Common myeloid progenitor, CD34-positive (primary cell): ENCODE measurements around the gene PROX1.

ENCODE experiments used
- CTCF ChIA-PET: fragments of 350-600 bp; sonication (Branson Sonifier 250); formaldehyde crosslinking; loops from one replicate; lab custom pipeline; 2021; ENCODE audit warnings: antibody characterized with exemption; lab: Charles Lee
- POLR2A ChIA-PET: fragments of 350-600 bp; sonication (Branson Sonifier 250); formaldehyde crosslinking; loops from one replicate; lab custom pipeline; 2021; ENCODE audit warnings: antibody characterized with exemption; lab: Charles Lee
- DNase-seq, 3 donors: peaks; one replicate each; pipeline versions ENCODE4 v3.0.0 to v3.0.0-alpha.2; 2013
- H3K27ac ChIP-seq, 2 experiments: 1 replicate in 1 of 2; 2 replicates in 1 of 2; pipeline ENCODE4 v1.7.0; 2013; ENCODE audit warnings: inconsistent platforms in 2 of 2, low read length in 2 of 2, mild to moderate bottlenecking in 2 of 2, low read depth in 1 of 2, moderate library complexity in 1 of 2; ENCODE audit not compliant: severe bottlenecking in 2 of 2, insufficient read depth in 1 of 2, poor library complexity in 1 of 2
- H3K27me3 ChIP-seq, 5 experiments: replicated peaks in 2 of 5; 1 replicate in 3 of 5; 2 replicates in 2 of 5; pipeline versions ENCODE4 v1.6.1 to v1.7.0; 2013; ENCODE audit warnings: low read length in 4 of 5, mild to moderate bottlenecking in 2 of 5, moderate library complexity in 2 of 5, inconsistent platforms in 1 of 5; ENCODE audit not compliant: insufficient read depth in 5 of 5, control insufficient read depth in 4 of 5
- H3K36me3 ChIP-seq, 4 experiments: 1 replicate in 2 of 4; 2 replicates in 2 of 4; pipeline versions ENCODE4 v1.6.1 to v1.7.0; 2013; ENCODE audit warnings: low read length in 3 of 4, control low read depth in 1 of 4, mild to moderate bottlenecking in 1 of 4; ENCODE audit not compliant: control insufficient read depth in 4 of 4, insufficient read depth in 4 of 4
- H3K4me1 ChIP-seq, 4 experiments: 1 replicate in 3 of 4; 2 replicates in 1 of 4; pipeline versions ENCODE4 v1.6.1 to v1.7.1; 2013; ENCODE audit warnings: low read length in 3 of 4, mild to moderate bottlenecking in 3 of 4, control low read depth in 1 of 4, inconsistent platforms in 1 of 4, moderate library complexity in 1 of 4; ENCODE audit not compliant: control insufficient read depth in 4 of 4, insufficient read depth in 4 of 4; ENCODE audit errors: control extremely low read depth in 1 of 4
- H3K4me3 ChIP-seq, 7 experiments: 1 replicate in 4 of 7; 2 replicates in 3 of 7; pipeline versions ENCODE4 v1.5.1 to v1.7.0; 2013; ENCODE audit warnings: mild to moderate bottlenecking in 7 of 7, low read length in 6 of 7, moderate library complexity in 6 of 7, inconsistent platforms in 2 of 7, low read depth in 2 of 7, control low read depth in 1 of 7; ENCODE audit not compliant: insufficient read depth in 4 of 7, control insufficient read depth in 1 of 7; ENCODE audit errors: extremely low read depth in 1 of 7
- H3K9me3 ChIP-seq, 5 experiments: 1 replicate in 4 of 5; 2 replicates in 1 of 5; pipeline versions ENCODE4 v1.6.1 to v1.7.1; 2013; ENCODE audit warnings: low read length in 4 of 5, mild to moderate bottlenecking in 2 of 5, inconsistent platforms in 1 of 5, low read depth in 1 of 5, moderate library complexity in 1 of 5; ENCODE audit not compliant: control insufficient read depth in 4 of 5, insufficient read depth in 2 of 5; ENCODE audit errors: control extremely low read depth in 1 of 5
- WGBS: methylation state at CpG from one replicate; pipeline ENCODE4 v1.1.5; 2013; ENCODE audit not compliant: insufficient coverage; 5-methylcytosine and 5-hydroxymethylcytosine counted together

The PROX1 gene

GRCh38 chr1:214050513-214051401 is 63.0 kb downstream of the PROX1 start:
- H3K4me3 ChIP-seq: no peak overlapping the region
- no peaks in the 10 kb centered on the region for H3K4me1 ChIP-seq
- POLR2A ChIA-PET: no interaction called here
- H3K27me3 ChIP-seq: no peaks in the 10 kb centered on the region
- CTCF ChIA-PET: no interaction called here
- H3K36me3 ChIP-seq: no peaks in the 10 kb centered on the region
- H3K9me3 ChIP-seq: peaks cover 0 to 3% (median 0%) of the 10 kb centered on the region in 5 experiments
- no peak overlapping the region for H3K27ac ChIP-seq
- WGBS: 74% methylated on average over 7 of the region's 9 CpGs
- DNase-seq: no peak

- H3K9me3 ChIP-seq: peaks cover 0 to 3% (median 0%) of the 10 kb centered on the region in 5 experiments
- H3K27ac ChIP-seq: no peak overlapping the region
- no peak for DNase-seq
- WGBS: 100% methylated on average over 2 of the region's 4 CpGs
- POLR2A ChIA-PET: no interaction called here
- H3K27me3 ChIP-seq: no peaks in the 10 kb centered on the region
- H3K36me3 ChIP-seq: no peaks in the 10 kb centered on the region
- no peaks in the 10 kb centered on the region for H3K4me1 ChIP-seq
- no peak overlapping the region for H3K4me3 ChIP-seq
- CTCF ChIA-PET: no interaction called here
Measured at GRCh38 chr1:214051786-214052185, 64.0 kb downstream of the PROX1 start.

- H3K4me1 ChIP-seq: no peaks in the 10 kb centered on the region
- POLR2A ChIA-PET: no interaction called here
- H3K36me3 ChIP-seq: no peaks in the 10 kb centered on the region
- 92% methylated on average over 2 of the region's 5 CpGs for WGBS
- no peak overlapping the region for H3K4me3 ChIP-seq
- H3K9me3 ChIP-seq: no peaks in the 10 kb centered on the region
- peaks cover 0 to 2% (median 0%) of the 10 kb centered on the region in 5 experiments for H3K27me3 ChIP-seq
- DNase-seq: no peak
- no peak overlapping the region for H3K27ac ChIP-seq
- CTCF ChIA-PET: no interaction called here
Measured at GRCh38 chr1:214058076-214058475, 70.3 kb downstream of the PROX1 start.

GRCh38 chr1:214066190-214066589 is 78.4 kb downstream of the PROX1 start:
- Histone ChIP-seq H3K9me3 (no peaks in the 10 kb centered on the region), H3K36me3 (no peaks in the 10 kb centered on the region), H3K27ac (no peak overlapping the region), H3K4me1 (no peaks in the 10 kb centered on the region), H3K27me3 (peaks cover 0 to 2% (median 0%) of the 10 kb centered on the region in 5 experiments), H3K4me3 (no peak overlapping the region)
- DNase-seq: no peak
- WGBS: 20% methylated on average over 6 of the region's 6 CpGs
- CTCF ChIA-PET: no interaction called here
- POLR2A ChIA-PET: no interaction called here

GRCh38 chr1:214066936-214067335 is 79.2 kb downstream of the PROX1 start:
- ChIA-PET CTCF (no interaction called here), POLR2A (no interaction called here)
- Histone ChIP-seq H3K36me3 (no peaks in the 10 kb centered on the region), H3K4me1 (no peaks in the 10 kb centered on the region), H3K27me3 (peaks cover 0 to 2% (median 0%) of the 10 kb centered on the region in 5 experiments), H3K27ac (no peak overlapping the region), H3K4me3 (no peak overlapping the region), H3K9me3 (no peaks in the 10 kb centered on the region)
- WGBS: 100% methylated on average over 2 of the region's 3 CpGs
- DNase-seq: no peak

- Histone ChIP-seq H3K27me3 (peaks cover 0 to 2% (median 0%) of the 10 kb centered on the region in 5 experiments), H3K36me3 (no peaks in the 10 kb centered on the region), H3K9me3 (no peaks in the 10 kb centered on the region), H3K27ac (no peak overlapping the region), H3K4me3 (no peak overlapping the region), H3K4me1 (no peaks in the 10 kb centered on the region)
- ChIA-PET POLR2A (interaction anchor here (0.6 kb wide), 1 partner anchor 143 kb away, joined by 3 read pairs; no protein-coding TSS in a partner anchor), CTCF (no interaction called here)
- DNase-seq: no peak
- 95% methylated on average over 7 of the region's 7 CpGs for WGBS
Measured at GRCh38 chr1:214067397-214067796, 79.6 kb downstream of the PROX1 start.
